Measurements from ENCODE around the gene TRPV6. TPM values are rescaled to one million over a fixed set of nuclear protein-coding genes. Genes with fewer than 3 reads are reported as not detected.
A peak's percentile ranks its signal among the peaks of the same experiment; 100 is the strongest.

The TRPV6 gene
- total RNA-seq, 1 donor from 2014 or later = 0.07 TPM

DNA sequence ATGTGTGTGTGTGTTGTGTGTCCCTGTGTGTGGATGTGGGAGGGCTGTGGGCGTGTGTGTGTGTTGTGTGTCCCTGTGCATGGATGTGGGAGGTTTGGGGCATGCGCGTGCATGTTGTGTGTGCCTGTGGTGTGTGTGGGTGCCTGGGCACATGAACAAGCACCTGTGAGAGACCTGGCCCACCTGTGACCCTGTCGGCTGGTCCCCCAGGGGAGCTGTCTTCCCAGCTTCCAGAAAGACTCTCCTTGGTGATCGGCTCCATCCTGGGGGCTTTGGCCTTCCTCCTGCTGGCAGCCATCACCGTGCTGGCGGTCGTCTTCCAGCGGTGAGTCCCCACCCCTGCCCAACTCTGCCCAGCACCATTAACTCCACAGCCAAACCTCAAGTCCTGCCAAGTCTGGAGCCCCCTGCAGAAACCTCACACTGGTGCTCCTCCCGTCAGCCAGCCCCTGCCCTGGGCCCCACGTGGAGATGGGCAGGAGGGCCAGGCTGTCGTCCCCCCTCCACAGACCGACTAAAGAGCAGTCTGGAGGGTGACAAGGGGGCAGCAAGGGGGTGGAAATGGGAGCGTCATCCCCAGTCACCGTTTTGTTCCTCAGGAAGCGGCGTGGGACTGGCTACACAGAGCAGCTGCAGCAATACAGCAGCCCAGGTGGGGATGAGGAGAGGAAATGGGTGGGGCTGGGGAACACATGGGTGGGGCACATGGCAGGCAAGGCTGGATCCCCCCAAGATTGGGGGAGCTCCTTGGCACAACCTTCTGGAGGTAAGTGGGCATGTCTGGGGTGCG is 18.0 kb downstream of the TRPV6 start:
- Mint-ChIP-seq H3K27ac (ENCODE audit: unreplicated experiment) (no peak overlapping the region), H3K9me3 (no peaks in the 10 kb centered on the region), H3K4me1 (no peaks in the 10 kb centered on the region), H3K36me3 (ENCODE audit: low read depth) (peaks cover 2% of the 10 kb centered on the region), H3K27me3 (ENCODE audit: low read depth) (no peaks in the 10 kb centered on the region), H3K4me3 (no peak overlapping the region)
- DNase-seq (ENCODE audit: low read depth, low spot score) = no peak
- TF ChIP-seq, protein P1, sequence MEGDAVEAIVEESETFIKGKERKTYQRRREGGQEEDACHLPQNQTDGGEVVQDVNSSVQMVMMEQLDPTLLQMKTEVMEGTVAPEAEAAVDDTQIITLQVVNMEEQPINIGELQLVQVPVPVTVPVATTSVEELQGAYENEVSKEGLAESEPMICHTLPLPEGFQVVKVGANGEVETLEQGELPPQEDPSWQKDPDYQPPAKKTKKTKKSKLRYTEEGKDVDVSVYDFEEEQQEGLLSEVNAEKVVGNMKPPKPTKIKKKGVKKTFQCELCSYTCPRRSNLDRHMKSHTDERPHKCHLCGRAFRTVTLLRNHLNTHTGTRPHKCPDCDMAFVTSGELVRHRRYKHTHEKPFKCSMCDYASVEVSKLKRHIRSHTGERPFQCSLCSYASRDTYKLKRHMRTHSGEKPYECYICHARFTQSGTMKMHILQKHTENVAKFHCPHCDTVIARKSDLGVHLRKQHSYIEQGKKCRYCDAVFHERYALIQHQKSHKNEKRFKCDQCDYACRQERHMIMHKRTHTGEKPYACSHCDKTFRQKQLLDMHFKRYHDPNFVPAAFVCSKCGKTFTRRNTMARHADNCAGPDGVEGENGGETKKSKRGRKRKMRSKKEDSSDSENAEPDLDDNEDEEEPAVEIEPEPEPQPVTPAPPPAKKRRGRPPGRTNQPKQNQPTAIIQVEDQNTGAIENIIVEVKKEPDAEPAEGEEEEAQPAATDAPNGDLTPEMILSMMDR (conservative IDR thresholded peaks at IDR 0.05) = no peak

DNA sequence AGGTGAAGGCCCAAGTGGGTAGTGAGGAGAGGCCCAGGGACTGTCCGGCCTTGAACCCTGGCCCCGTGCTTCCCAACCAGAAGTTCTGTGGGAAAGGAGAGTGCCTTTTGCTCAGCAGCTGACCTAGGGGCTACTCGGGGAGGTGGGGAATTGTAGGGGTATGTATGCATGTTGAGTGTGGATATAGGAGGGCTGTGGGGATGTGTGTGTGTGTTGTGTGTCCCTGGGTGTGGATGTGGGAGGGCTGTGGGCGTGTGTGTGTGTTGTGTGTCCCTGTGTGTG is 18.5 kb downstream of the TRPV6 start:
- Mint-ChIP-seq H3K4me1 (no peaks in the 10 kb centered on the region), H3K36me3 (ENCODE audit: low read depth) (peaks cover 2% of the 10 kb centered on the region), H3K27ac (ENCODE audit: unreplicated experiment) (no peak overlapping the region), H3K27me3 (ENCODE audit: low read depth) (no peaks in the 10 kb centered on the region), H3K9me3 (no peaks in the 10 kb centered on the region), H3K4me3 (no peak overlapping the region)
- DNase-seq (ENCODE audit: low read depth, low spot score) = no peak
- TF ChIP-seq, protein P1 (conservative IDR thresholded peaks at IDR 0.05) = no peak

DNA sequence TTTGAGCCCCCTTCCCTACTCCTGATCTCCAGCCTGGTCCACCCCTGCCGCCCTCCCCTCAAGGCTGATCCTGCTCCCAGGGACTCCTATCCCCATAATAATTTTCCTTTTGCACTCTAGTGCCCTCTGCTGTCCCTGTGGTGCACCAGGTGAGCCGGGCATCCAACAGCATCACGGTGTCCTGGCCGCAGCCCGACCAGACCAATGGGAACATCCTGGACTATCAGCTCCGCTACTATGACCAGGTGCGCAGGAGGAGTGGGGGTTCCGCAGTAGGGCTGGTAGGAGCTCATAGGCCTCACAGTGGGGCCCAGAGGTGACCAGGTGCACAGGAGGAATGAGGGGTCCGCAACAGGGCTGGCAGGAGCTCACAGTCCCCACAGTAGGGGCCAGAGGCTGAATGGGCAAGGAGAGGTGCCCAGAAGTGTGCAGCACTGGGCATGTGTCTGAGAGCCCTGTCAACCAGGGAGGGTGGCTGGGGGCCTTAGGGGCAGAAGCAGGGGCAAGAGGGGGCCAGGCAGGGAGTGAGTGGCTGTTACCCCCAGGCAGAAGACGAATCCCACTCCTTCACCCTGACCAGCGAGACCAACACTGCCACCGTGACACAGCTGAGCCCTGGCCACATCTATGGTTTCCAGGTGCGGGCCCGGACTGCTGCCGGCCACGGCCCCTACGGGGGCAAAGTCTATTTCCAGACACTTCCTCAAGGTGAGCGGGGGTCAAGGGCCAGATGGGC is 19.0 kb downstream of the TRPV6 start:
- peaks cover 2% of the 10 kb centered on the region for H3K36me3 Mint-ChIP-seq (ENCODE audit: low read depth)
- TF ChIP-seq, protein P1 (conservative IDR thresholded peaks at IDR 0.05) = peak; percentile 61
- H3K27me3 Mint-ChIP-seq (ENCODE audit: low read depth) = no peaks in the 10 kb centered on the region
- no peaks in the 10 kb centered on the region for H3K9me3 Mint-ChIP-seq
- DNase-seq (ENCODE audit: low read depth, low spot score) = peak; percentile 29
- H3K4me1 Mint-ChIP-seq = no peaks in the 10 kb centered on the region
- no peak overlapping the region for H3K4me3 Mint-ChIP-seq
- H3K27ac Mint-ChIP-seq (ENCODE audit: unreplicated experiment) = no peak overlapping the region

DNA sequence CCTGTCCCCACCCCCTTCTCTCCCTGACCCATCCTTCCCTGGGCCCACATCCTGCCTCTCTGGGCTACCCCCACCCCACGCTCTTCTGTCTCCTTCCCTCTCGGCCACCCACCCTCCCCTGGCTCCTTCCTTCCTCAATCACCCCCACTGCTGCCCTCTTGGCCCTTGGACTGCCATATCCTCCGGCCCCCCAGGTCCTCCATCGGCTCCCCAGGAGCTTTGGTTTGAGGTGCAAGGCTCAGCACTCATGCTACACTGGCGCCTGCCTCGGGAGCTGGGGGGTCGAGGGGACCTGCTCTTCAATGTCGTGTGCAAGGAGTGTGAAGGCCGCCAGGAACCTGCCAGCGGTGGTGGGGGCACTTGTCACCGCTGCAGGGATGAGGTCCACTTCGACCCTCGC is 19.8 kb downstream of the TRPV6 start:
- DNase-seq (ENCODE audit: low read depth, low spot score) = no peak
- Mint-ChIP-seq H3K4me1 (no peaks in the 10 kb centered on the region), H3K9me3 (no peaks in the 10 kb centered on the region), H3K27me3 (ENCODE audit: low read depth) (no peaks in the 10 kb centered on the region), H3K36me3 (ENCODE audit: low read depth) (peaks cover 2% of the 10 kb centered on the region), H3K27ac (ENCODE audit: unreplicated experiment) (no peak overlapping the region), H3K4me3 (no peak overlapping the region)
- TF ChIP-seq, protein P1 (conservative IDR thresholded peaks at IDR 0.05) = no peak

DNA sequence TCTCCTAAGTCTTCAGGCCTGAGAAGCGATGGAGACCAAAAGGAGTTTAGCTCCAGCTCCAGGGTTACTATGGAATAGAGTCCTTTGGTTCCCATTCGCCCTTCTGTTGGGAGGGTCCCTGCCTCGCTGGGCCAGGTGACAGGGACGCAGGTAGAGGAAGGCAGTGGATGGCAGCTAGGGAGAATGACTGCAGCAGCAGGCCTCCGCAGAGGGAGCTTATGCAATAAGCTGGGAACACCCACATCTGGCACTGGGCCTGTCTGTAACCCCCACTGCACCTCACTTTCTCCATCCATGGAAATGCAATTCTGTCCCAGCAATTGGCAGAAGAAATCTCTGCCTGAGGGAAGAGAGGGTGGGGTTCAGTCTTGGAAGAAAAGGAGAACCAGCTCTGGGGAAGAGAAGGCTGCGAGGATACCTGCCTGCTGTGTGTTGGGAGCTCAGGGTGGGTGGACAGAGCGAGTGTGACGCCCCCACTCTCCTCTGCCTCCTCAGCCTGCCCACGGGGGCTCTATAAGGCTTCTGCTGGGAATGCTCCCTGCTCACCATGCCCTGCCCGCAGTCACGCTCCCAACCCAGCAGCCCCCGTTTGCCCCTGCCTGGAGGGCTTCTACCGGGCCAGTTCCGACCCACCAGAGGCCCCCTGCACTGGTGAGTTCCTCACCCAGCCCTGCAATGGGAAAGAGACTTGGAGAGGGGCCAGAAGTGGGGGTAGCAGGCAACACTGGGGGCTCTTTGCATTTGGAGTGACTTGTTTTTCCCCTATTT is 20.4 kb downstream of the TRPV6 start:
- Mint-ChIP-seq H3K4me3 (no peak overlapping the region), H3K27me3 (ENCODE audit: low read depth) (no peaks in the 10 kb centered on the region), H3K9me3 (no peaks in the 10 kb centered on the region), H3K27ac (ENCODE audit: unreplicated experiment) (no peak overlapping the region), H3K4me1 (peaks cover 5% of the 10 kb centered on the region), H3K36me3 (ENCODE audit: low read depth) (peaks cover 2% of the 10 kb centered on the region)
- no peak for DNase-seq (ENCODE audit: low read depth, low spot score)
- TF ChIP-seq, protein P1 (conservative IDR thresholded peaks at IDR 0.05) = no peak
